Activated CD8-positive, alpha-beta memory T cell treated with anti-CD3 and anti-CD28 coated beads, Interleukin-2, amount 50 U/mL, for 1 hour (primary cell): ENCODE measurements around the gene ARL2.
"Not testable (repeated sequence)": the region's sequence is repeated elsewhere in the genome, so short reads cannot be mapped to it uniquely, and the experiment has no call there.

Experiments
- DNase-seq: peaks from one replicate; pipeline ENCODE4 v3.0.0-alpha.2; 2020; ENCODE audit errors: extremely low read depth

Gene ARL2

DNA sequence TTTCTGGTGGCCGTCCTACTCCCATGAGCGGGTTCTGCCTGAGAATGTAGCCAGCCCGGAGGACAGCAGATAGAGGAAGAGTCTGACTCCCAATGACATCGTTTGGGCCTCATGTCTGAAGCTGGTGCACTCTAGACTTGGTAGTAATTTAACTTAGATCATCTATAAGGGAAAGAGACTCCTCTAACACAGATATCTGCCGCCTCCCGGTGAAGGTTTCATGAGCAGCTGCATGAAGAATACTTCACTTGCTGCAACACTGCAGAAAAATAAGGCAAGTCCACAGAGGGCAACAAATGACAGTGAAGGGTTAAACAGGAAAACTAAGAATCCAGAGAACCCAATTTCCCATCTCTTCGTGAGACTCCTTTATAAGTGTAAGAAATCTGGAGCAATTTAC, 5.9 kb upstream of the ARL2 start:
- DNase-seq = no peak

DNA sequence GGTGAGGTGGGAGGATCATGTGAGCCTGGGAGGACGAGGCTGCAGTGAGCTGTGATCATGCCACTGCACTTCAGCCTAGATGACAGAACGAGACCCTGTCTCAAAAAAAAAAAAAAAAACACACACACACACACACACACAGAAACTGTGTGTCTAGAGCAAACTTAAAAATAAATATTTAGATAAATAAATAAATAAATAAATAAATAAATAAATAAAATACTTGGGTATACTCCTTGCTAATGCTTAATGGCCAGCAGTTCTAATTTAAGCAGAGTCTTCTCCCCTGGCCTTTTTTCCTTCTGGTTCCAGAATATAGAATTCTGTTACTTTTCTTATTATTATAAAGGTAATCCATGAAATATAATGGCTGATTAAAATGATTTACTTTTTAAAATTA, 5.1 kb upstream of the ARL2 start:
- no peak for DNase-seq

DNA sequence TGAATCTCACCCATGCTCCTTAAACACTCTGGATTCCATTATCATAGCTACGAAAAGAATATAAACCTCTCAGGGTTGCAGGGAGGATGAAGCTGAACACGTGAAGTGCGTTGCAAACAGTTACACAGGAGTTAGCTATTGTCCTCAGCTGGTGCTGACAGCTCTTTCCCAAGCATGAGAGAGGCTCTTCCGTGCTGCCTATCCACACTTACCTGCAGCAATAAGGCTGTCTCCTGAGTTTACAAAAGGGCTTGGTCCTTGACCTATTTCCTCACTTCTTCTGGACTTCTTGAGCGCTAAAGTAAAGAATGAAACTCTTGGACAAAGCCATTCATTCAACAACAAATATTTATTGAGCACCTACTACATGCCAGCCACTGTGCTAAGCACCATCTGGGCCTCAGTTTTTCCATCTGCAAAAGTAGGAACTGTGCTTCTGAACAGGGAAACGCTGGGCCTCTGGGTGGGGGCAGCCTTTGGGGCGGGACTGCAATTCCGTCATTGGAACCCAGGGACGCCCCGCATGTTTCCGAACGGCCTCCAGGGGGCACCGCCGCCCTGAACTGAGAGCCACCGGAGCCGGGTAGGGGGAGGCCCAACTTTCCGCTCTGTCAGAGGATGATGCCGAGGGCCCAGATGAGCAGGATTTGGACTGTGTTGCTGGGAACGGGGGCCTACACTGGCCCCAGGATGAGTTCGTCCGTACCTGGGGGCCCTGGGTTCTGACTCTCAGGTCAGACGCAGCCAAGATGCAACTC, 651 bp upstream of the ARL2 start:
- DNase-seq = peak; percentile 66

DNA sequence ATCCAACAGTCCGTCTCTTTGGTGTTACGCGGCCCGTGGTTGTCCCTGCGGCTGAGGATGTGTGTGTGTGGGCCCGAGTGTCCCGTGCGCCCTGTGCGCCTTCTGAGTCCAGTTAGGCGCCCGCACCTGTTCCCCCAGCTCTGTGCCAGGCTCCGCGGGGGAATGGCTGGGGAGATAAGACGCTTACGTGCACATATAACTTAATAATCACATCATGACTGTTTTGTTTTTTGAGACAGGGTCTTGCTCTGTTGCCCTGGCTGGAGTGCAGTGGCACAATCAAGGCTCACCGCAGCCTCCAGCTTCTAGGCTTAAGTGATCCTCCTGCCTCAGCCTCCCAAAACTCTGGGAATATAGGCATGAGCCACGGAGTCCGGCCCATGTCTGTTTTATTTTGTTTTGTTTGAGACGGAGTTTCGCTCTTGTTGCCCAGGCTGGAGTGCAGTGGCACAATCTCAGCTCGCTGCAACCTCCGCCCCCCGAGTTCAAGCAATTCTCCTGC, 817 bp downstream of the ARL2 start:
- DNase-seq = no peak

DNA sequence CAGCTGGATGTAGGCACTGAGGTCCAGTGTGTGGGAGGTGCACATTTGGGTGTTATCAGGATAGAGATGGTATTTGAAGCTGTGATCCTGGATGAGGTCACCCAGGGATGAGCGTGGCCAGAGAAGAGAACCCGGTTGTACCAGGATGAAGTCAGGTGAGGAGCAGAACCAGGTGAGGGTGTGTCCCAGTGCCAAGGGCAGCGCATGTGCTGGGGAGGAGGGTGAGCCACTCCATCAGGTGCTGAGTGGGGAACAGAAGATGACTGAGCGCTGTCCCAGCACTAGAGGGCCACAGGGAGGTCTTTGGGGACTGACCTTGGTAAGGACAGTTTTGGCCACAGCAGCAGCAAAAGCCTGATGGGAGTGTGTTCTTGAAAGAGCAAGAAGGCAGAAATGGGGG, 2.7 kb downstream of the ARL2 start:
- DNase-seq = no peak

DNA sequence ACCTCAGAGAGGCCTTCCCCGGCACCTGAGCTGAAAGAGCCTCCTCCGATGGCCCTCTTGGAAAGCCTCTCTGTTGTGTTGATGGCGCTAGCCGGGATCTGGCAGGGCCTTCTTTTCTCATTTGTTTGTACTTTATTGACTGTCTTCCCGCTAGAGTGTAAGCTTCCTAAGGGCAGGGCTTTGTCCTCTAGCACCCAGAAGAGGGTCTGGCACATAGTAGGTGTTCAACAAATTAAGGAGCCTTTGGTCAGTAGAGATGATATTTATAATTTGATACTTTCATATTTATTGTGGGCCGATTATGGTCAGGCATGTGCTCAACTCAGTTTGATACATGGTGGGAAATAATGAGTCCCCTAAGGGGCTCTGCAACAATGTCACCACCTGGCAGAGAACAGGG, 4.0 kb downstream of the ARL2 start:
- no peak for DNase-seq

DNA sequence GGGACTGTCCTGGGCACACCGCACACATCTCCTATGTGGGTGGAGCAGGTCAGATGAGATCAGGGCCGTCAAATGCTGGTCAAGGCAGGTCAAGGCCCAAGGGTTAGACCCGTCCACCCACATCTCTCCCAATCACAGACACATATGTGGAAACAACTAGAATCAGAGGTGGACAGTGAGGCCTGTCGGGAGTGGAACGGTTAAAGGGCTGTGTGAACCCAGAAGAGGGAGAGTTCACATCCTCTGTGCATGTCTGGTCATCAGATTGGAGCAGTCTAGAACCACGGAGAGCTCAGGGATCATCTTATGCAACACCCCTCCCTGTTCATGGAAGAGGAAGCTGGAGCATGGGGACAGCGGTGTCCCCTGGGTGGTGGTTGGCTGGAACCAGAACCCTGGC, 5.9 kb downstream of the ARL2 start:
- no peak for DNase-seq

DNA sequence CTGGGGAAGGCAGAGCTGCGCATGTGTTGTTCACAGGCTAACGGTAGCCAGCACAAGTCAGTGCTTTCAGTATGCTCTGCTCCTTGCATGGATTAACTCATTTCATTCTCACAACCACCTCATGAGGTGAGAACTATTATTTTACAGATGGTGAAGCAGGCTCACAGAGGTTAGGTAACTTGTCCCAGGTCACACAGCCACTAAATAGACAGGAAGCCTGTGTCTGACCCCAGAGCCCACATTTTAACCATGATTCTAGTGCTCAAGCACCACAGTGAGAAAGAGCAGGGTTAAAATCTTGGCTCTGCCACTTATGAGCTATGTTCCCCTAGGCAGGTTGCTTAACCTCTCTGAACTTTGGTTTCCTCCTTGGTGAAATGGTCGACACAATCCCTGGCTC, 7.0 kb downstream of the ARL2 start:
- DNase-seq = no peak

DNA sequence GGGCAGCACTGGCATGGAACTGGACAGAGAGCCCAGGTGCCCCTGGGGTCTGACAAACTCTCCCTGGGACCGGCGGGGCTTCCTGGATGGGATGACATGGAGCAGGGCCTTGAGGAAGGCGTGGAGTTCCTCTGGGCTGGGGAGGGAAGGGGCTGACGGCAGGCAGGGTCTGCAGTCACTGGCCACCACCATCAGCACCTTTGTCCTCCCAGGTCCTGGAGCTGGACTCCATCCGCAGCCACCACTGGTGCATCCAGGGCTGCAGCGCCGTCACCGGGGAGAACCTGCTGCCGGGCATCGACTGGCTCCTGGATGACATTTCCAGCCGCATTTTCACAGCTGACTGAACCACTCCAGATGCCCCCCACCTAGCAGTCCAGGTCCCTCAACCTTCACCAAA, 7.5 kb downstream of the ARL2 start:
- no peak for DNase-seq

DNA sequence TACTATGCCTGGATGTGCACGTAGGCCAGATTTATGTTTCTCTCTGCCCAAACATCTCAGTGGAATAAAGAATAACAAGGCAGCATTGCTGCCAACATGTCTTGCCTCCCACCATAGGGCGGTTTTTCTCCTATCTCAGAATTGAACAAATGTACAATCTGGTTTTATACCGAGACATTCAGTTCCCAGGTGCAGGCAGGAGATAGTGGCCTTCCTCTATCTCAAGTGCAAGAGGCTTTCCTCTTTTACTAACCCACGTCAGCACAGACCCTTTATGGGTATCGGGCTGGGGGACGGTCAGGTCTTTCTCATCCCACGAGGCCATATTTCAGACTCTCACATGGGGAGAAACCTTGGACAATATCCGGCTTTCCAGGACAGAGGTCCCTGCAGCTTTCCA, 9.5 kb downstream of the ARL2 start:
- DNase-seq = not testable (repeated sequence)

DNA sequence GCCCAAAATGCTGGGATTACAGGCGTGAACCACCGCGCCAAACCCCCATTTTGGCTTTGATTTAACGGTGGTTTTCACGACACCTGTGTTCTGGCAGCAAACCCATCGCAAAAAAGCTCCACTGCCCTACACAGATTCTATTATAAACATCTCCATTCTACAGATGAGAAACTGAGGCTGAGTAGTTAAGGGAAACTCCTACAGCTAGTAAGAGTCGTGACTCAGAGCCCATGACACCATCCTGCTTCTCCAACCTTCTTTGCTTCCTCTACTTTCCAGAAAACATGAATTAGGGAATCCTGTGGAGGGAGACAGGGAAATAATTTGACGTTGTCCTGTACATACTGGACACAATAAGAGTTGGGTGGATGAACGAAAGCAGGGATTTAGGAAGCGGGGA, 12.8 kb downstream of the ARL2 start:
- DNase-seq = no peak

DNA sequence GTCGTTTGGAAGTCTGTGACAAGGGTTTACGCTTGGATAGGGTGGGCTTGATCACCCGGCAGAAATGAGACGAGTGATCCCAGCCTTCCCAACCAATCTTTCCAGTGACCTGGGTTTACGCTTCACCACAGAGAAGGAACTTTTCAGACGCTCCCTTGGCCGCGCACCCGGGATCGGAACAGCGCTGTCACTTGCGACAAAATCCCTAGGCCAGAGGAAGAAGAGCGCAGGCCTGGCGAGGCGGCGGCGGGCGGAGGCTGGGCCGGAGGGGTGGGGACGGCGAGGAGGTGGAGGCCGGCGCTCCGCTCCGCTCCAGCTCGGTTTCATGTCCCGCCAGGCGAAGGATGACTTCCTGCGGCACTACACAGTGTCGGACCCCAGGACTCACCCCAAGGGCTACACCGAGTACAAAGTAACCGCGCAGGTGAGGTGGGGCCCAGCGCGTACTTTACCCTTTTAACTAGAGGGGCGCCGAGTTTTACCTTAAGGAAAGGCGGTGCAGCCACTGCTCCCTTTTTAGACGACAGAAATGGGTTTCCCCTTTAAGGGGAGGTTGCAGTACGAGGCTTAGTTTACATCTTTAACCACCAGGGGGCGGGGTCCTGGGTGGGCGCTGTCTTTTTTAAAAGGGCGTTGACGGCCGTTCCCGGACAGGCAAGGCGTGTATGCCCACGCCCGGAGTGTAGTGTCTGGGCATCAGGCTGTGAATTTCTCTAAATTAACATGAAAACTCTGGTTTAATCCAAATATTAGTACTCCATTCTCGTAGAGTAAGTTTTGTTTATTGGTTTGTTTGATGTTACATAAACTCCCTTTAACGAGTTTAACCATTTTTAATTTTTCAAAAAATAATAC, 13.5 kb downstream of the ARL2 start, which contains the start of gene SNX15:
Gene SNX15, plus strand, starts transcription at position 227 of the 855 bp plus-strand sequence. Its CDS starts 99 bp downstream, at position 326.
- DNase-seq = peak; percentile 82

DNA sequence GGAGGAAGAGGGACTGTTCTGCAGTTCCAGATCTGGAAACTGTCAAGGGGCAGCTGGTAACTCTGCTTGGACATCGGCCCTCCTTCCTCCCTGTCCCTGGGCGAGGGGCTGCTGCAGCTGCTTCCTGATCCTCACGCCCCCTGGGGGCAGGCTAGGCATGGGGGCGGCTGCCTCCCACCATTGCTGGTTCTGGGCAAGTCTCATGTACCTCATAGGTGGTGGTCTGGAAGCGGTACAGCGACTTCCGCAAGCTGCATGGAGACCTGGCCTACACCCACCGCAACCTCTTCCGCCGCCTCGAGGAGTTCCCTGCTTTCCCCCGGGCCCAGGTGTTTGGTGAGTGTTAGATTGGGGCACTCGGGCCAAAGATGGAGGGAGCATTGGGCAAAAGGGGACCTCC, 18.3 kb downstream of the ARL2 start:
- DNase-seq = no peak

DNA sequence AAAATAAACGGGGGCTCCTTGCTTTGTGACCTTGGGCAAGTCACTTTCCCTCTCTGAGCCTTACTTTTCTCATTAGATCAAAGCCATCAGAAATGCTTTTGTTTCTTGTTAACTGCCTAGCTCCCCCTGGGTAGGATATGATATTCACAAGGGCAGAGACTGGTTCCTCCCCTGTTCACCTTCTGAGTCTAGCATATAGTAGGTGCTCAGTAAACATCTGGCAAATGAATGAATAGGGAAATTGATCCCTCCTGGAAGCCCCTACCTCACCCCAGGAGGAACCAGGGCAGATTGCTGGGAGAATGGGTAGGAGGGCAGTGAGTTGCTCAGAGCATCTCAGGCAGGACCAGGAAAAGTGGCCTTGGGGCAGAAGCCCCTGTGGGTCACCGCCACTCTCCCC, 20.5 kb downstream of the ARL2 start:
- DNase-seq = no peak

DNA sequence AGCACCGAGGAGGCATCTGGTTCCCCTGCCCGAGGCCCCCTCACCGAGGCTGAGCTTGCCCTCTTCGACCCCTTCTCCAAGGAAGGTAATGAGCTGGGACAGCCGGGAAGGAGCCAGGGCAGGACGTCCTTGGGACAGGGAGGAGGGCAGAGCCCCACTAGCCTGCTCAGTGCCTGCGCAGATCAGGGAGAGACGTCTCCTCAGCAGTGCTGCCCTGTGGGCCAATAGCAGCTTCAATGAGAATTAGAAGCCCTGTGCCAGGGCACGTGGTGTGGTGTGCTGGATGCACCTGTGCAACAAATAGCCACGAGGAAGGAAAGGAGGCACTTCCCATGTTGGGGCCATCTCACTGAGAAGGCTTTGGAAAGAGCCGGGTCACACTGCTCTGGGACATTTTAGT, 21.6 kb downstream of the ARL2 start:
- DNase-seq = no peak

DNA sequence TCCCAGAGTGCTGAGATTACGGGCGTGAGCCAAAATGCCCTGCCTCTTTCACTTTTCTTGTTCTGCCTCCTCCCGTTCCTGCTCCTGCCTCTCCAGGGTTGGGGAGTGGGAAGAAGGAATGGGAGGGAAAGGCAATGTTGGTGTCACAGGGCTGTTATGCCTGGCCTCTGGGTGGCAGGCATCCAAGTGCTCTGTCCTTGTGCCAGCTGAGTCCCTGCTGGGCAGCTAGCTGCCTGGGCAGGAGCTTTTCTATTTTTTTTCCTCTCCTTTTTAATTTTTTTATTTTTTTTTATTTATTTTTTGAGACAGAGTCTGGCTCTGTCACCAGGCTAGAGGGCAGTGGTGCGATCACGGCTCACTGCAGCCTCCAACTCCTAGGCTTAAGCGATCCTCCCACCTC, 23.0 kb downstream of the ARL2 start:
- no peak for DNase-seq

DNA sequence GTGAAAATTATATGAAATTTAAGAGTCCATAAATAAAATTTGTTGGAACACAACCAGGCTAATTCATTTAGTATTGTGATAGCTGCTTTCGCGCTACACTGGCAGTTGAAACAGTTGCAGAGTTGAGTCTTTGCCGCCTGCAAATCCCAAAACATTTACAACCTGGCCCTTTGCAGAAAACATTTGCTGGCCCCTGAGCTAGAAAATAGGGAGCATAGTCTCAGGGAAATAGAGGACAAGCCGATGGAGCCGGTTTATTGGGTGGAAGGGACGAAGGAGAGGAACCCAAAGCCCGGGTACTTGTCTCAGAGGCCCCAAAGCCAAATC, 26.5 kb downstream of the ARL2 start:
- no peak for DNase-seq

DNA sequence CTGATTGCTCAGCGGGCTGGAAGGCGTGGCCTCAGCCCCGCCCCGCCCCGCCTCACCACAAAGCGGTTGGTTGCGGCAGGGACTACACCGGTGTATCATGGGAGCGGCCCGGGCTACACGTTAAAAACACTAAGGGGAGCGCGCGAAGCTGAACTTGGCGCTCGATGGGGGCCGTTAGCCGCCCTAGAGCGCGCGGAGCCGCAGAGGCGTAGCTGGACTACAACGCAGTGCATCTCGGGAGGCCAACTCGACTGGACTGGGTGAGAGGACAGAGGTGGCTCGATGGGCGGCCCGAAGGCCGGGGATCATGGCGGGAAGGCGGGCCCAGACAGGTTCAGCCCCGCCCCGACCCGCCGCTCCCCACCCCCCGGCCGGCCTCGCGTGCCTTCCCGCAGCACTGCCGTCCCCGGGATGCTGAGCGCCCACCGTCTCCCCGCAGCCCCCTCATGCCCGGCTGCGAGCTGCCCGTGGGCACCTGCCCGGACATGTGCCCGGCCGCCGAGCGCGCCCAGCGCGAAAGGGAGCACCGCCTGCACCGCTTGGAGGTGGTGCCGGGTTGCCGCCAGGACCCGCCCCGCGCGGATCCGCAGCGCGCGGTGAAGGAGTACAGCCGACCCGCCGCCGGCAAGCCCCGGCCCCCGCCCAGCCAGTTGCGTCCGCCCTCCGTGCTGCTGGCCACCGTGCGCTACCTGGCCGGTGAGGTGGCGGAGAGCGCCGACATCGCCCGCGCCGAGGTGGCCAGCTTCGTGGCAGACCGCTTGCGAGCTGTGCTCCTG, 27.1 kb downstream of the ARL2 start, which contains the start of gene SAC3D1:
Gene SAC3D1, plus strand, starts transcription at position 364 of the 776 bp plus-strand sequence. Its CDS starts 83 bp downstream, at position 447.
- DNase-seq = peak; percentile 64

DNA sequence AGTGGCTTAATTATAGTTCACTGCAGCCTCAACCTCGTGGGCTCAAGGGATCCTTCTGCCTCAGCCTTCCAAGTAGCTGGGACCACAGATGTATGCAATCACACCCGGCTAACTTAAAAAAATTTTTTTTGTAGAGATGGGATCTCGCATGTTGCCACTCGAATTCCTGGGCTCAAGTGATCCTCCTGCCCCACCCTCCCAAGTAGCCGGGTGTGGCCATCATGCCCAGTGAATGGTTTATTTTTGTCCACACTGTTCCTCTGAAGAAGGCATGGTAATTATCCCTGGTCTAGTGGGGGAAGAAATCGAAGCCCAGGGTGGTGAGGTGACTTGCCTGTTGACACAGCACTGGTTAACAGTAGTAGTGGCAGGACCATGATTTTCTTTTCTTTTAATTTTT, 28.9 kb downstream of the ARL2 start:
- DNase-seq = no peak

DNA sequence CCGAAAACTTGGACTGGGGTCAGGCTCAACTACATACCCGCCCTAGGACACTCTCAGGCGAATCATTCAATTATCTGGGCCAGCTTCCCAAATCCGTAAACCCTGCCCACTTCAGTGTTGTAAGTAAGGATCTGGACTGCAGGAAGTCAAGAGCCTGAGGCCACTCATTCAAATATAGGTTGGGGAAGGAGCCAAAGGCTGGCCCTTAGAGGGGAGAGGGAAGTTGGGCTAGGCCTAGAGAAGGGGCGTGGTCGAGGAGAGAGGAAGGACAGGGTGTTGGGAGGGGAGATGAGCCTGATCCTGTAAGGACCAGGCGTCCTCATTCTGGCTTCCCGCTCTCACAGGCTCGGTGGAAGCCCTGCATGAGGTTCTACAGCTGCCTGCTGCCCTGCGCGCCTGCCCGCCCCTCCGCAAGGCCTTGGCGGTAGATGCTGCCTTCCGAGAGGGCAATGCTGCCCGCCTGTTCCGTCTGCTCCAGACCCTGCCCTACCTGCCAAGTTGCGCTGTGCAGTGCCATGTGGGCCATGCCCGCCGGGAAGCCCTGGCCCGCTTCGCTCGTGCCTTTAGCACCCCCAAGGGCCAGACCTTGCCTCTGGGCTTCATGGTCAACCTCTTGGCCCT, 30.0 kb downstream of the ARL2 start:
- DNase-seq = no peak

DNA sequence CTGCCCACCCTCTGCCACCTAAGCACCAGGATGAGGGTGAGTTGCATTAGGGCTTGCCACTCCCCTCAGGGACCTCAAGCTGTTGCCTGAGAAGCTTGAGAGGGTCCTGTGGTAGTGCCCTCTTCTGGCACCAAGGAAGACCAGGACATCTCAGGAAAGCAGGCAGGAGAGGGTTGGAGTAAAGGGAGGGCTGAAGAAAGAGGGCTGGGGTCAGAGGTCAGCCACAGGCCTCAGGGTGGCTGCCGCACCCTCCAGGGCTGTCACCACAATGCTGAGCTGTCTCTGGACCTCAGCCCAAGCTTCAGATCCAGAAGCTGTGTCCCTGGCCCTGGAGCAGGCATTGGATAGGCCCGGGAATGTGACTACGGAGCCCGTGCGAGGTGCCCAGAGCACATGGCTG, 31.1 kb downstream of the ARL2 start:
- DNase-seq = no peak

DNA sequence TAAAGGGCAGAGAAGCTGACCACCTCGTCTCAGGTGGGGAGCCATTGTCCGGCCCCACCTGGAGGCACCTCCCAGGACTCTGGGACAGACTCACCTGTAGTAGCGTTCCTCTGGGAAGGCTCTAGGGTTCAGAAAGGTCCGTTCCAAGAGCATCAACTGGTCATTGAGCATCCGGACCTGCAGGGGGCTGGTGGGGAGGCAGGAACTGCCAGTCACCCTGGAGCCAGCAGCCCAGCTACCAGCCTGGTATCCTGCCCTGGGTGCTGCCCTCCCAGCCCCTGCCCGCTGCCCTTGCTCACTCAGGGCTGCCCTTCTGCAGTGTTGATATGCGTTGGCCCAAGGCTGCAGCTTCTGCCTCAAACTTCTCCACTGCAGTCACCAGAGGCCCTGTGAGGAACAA, 31.8 kb downstream of the ARL2 start:
- DNase-seq = no peak
